Ovary (tissue), 9 donors: Measurements from ENCODE around the gene GCNT2. TPM values are rescaled to one million over a fixed set of nuclear protein-coding genes. Genes with fewer than 3 reads are reported as not detected.
"Not testable (repeated sequence)": the region's sequence is repeated elsewhere in the genome, so short reads cannot be mapped to it uniquely, and the experiment has no call there.

Source experiments
- DNase-seq, 5 donors: peaks; one replicate each; pipeline ENCODE4 v3.0.0-alpha.2; 2019 to 2020
- H3K27ac ChIP-seq, 2 donors: fragments of 200-600 bp; one replicate each; pipeline versions ENCODE4 v1.5.1 to v1.8.0; 2019 to 2022
- H3K27me3 ChIP-seq: fragments of 200-600 bp; one replicate; pipeline ENCODE4 v1.8.0; 2022
- H3K36me3 ChIP-seq: fragments of 200-600 bp; sonication (generic); one replicate; pipeline ENCODE4 v1.5.1; 2019
- H3K4me1 ChIP-seq: one replicate; pipeline ENCODE4 v1.8.1; 2013; ENCODE audit warnings: mild to moderate bottlenecking, moderate library complexity; ENCODE audit not compliant: insufficient read depth
- H3K4me3 ChIP-seq: fragments of 200-600 bp; sonication (generic); one replicate; pipeline ENCODE4 v1.5.1; 2017
- H3K9me3 ChIP-seq, 2 donors: fragments of 200-600 bp in 1 of 2; sonication (generic) in 1 of 2; one replicate each; pipeline versions ENCODE4 v1.5.1 to v1.8.1; 2013 to 2019; ENCODE audit warnings: mild to moderate bottlenecking in 1 of 2, moderate library complexity in 1 of 2
- CTCF ChIP-seq, 3 donors: fragments of 450-650 bp in 2 of 3; fragments of 200-600 bp in 1 of 3; IDR thresholded peaks; one replicate each; pipeline versions ENCODE4 v1.5.1 to v1.8.0; 2016 to 2022; ENCODE audit warnings: antibody characterized with exemption in 3 of 3, mild to moderate bottlenecking in 1 of 3
- EP300 ChIP-seq: sonication (generic); formaldehyde crosslinking; IDR thresholded peaks from one replicate; pipeline ENCODE4 v1.6.1; 2017; ENCODE audit warnings: antibody characterized with exemption
- POLR2A ChIP-seq: fragments of 450-650 bp; IDR thresholded peaks from one replicate; pipeline ENCODE4 v1.6.1; 2017; ENCODE audit warnings: antibody characterized with exemption, mild to moderate bottlenecking, moderate library complexity
- WGBS, 3 donors: extraction: QIAGEN DNeasy Blood & Tissue Kit in 1 of 3; methylation state at CpG; one replicate each; pipeline versions ENCODE4 v1.1.5 to v1.1.7; 2013 to 2017; 5-methylcytosine and 5-hydroxymethylcytosine counted together
- intact Hi-C, 4 donors: fragments of 100-400 bp; cut with DNase I; formaldehyde crosslinking; loops; one replicate each; pipeline versions ENCODE4 v1.11.0 to v1.15.1; 2022 to 2023
- polyA plus RNA-seq, 2 donors: library from polyadenylated mRNA; stranded (reverse); fragments of 200-250 nt in 1 of 2; fragments of 350-450 nt in 1 of 2; fragmentation: Illumina TruSeq in 1 of 2; extraction: RNeasy Lipid Tissue Mini Kit (QIAGEN cat#74804) in 1 of 2; gene quantifications; one replicate each; pipeline ENCODE4 v1.2.3, GENCODE V29; 2013 to 2014
- total RNA-seq, 7 donors: library from RNA; depleted of rRNA in 2 of 7; stranded (reverse); fragments of >200 nt in 2 of 7; fragmentation: NEBNext Ultra II Directional in 3 of 7; extraction: Animal tissue kit (Norgen Biotek cat#: 25700) in 3 of 7; gene quantifications; one replicate each; pipeline versions ENCODE4 v1.1.0 to v1.2.4, GENCODE V29; 2016 to 2023
- donor health status: DM: no; HTN: no; CAD: no; lungs with moderate emphysema.
- donor health status: DM: no; HTN: no; CAD: no.
- donor health status: Bipolar disorder and iron deficiency.
- donor health status: DM: yes; HTN: yes; CAD: no.
- donor health status: DM: no; HTN: no; CAD: no.
- donor health status: DM: yes; HTN: yes; CAD: no.

GCNT2 gene
- total and polyA plus RNA-seq, 9 donors = 0.92 to 3.8 (median 1.3) TPM

- intact Hi-C loops = no loop called here
- 72 to 92% (median 76%) methylated on average over 44 of the region's 44 CpGs for WGBS, 3 donors
- TF ChIP-seq POLR2A (no peak), CTCF (IDR thresholded peaks at IDR 0.05) (no peak), EP300 (no peak)
- DNase-seq = no peak
- Histone ChIP-seq H3K27ac (no peak overlapping the region), H3K9me3 (no peaks in the 10 kb centered on the region), H3K4me3 (no peak overlapping the region), H3K27me3 (no peaks in the 10 kb centered on the region), H3K36me3 (no peaks in the 10 kb centered on the region), H3K4me1 (no peaks in the 10 kb centered on the region)
Measured at GRCh38 chr6:10487668-10488327, 33.4 kb upstream of the GCNT2 start.

GRCh38 chr6:10491463-10491862 lies 29.7 kb upstream of the GCNT2 start:
- Histone ChIP-seq H3K36me3 (no peaks in the 10 kb centered on the region), H3K27me3 (no peaks in the 10 kb centered on the region), H3K9me3 (no peaks in the 10 kb centered on the region), H3K4me3 (no peak overlapping the region), H3K4me1 (no peaks in the 10 kb centered on the region), H3K27ac (no peak overlapping the region)
- 94 to 97% (median 95%) methylated on average over 32 of the region's 32 CpGs for WGBS, 3 donors
- intact Hi-C loops = no loop called here
- TF ChIP-seq EP300 (no peak), CTCF (IDR thresholded peaks at IDR 0.05) (no peak), POLR2A (no peak)
- no peak for DNase-seq

- H3K27ac ChIP-seq, H3K4me1 ChIP-seq, H3K27me3 ChIP-seq, H3K4me3 ChIP-seq, intact Hi-C loops, H3K9me3 ChIP-seq, H3K36me3 ChIP-seq, DNase-seq: not testable (repeated sequence)
- 81 to 86% (median 84%) methylated on average over 3 of the region's 3 CpGs for WGBS, 3 donors
Measured at GRCh38 chr6:10491905-10492304, 29.2 kb upstream of the GCNT2 start.

- intact Hi-C loops = no loop called here
- no peaks in the 10 kb centered on the region for H3K36me3 ChIP-seq
- no peak for DNase-seq
- 87 to 92% (median 88%) methylated on average over 14 of the region's 14 CpGs for WGBS, 3 donors
- no peaks in the 10 kb centered on the region for H3K27me3 ChIP-seq
- H3K9me3 ChIP-seq = no peaks in the 10 kb centered on the region
- no peak overlapping the region for H3K27ac ChIP-seq
- no peaks in the 10 kb centered on the region for H3K4me1 ChIP-seq
- TF ChIP-seq CTCF (IDR thresholded peaks at IDR 0.05) = no peak
- TF ChIP-seq EP300 = no peak
- TF ChIP-seq POLR2A = no peak
- no peak overlapping the region for H3K4me3 ChIP-seq
Measured at GRCh38 chr6:10495029-10495428, 26.1 kb upstream of the GCNT2 start.

GRCh38 chr6:10505529-10505928 lies 15.6 kb upstream of the GCNT2 start:
- no peak for DNase-seq
- Histone ChIP-seq H3K4me3 (no peak overlapping the region), H3K27me3 (no peaks in the 10 kb centered on the region), H3K27ac (no peak overlapping the region), H3K36me3 (no peaks in the 10 kb centered on the region), H3K9me3 (no peaks in the 10 kb centered on the region), H3K4me1 (no peaks in the 10 kb centered on the region)
- intact Hi-C loops = no loop called here
- TF ChIP-seq POLR2A = no peak
- TF ChIP-seq CTCF (IDR thresholded peaks at IDR 0.05) = no peak
- TF ChIP-seq EP300 = no peak
- 56 to 66% (median 61%) methylated on average over 6 of the region's 6 CpGs for WGBS, 3 donors
